Measurements from ENCODE around the gene RASAL2. TPM values are rescaled to one million over a fixed set of nuclear protein-coding genes. Genes with fewer than 3 reads are reported as not detected.

The RASAL2 gene
- total and polyA plus RNA-seq, 2 experiments from 2014 or later: 16.0 to 42.2 TPM

DNA sequence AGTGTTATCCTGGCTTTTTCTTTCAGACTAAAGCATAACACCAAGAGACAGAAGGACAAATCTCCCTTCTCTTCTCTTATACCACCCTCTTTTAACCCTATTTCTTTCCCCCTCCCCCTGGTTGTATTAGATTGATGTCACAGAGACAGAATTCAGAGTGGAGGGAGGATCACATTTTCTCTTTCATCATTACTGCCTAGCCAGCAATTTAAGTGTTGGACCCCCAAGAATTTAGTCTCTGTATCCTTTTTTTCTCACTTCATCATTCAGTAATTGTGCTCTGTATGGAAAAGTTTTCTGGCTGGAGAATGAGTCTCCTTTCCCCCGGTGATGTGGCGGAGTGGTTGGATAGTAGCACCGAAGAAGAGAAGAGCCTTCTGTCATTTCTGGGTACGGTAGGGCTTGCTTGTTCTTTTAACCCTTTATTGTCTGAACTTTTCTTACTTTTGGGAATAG is 278.1 kb downstream of the RASAL2 start:
- ATAC-seq (peak; percentile 72), DNase-seq (ENCODE audit: low spot score) (peak; percentile 39)
- no peak for TF ChIP-seq EZH2 (IDR thresholded peaks at IDR 0.05; ENCODE audit: low read depth, unreplicated experiment)
- TF ChIP-seq, protein P1, sequence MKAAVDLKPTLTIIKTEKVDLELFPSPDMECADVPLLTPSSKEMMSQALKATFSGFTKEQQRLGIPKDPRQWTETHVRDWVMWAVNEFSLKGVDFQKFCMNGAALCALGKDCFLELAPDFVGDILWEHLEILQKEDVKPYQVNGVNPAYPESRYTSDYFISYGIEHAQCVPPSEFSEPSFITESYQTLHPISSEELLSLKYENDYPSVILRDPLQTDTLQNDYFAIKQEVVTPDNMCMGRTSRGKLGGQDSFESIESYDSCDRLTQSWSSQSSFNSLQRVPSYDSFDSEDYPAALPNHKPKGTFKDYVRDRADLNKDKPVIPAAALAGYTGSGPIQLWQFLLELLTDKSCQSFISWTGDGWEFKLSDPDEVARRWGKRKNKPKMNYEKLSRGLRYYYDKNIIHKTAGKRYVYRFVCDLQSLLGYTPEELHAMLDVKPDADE (IDR thresholded peaks at IDR 0.05): no peak
- no peak for TF ChIP-seq STAT1 (IDR thresholded peaks at IDR 0.05; ENCODE audit: unreplicated experiment)
- TF ChIP-seq POLR2AphosphoS5 (IDR thresholded peaks at IDR 0.05; ENCODE audit: low read depth): no peak
- TF ChIP-seq CREB1 (CRISPR knock-in tag; IDR thresholded peaks at IDR 0.05; ENCODE audit: low read depth): no peak
- TF ChIP-seq ZNF462 (CRISPR knock-in tag; IDR thresholded peaks at IDR 0.05): no peak
- TF ChIP-seq ZNF331 (CRISPR knock-in tag; IDR thresholded peaks at IDR 0.05; ENCODE audit: low read depth): no peak
- TF ChIP-seq, protein P2, sequence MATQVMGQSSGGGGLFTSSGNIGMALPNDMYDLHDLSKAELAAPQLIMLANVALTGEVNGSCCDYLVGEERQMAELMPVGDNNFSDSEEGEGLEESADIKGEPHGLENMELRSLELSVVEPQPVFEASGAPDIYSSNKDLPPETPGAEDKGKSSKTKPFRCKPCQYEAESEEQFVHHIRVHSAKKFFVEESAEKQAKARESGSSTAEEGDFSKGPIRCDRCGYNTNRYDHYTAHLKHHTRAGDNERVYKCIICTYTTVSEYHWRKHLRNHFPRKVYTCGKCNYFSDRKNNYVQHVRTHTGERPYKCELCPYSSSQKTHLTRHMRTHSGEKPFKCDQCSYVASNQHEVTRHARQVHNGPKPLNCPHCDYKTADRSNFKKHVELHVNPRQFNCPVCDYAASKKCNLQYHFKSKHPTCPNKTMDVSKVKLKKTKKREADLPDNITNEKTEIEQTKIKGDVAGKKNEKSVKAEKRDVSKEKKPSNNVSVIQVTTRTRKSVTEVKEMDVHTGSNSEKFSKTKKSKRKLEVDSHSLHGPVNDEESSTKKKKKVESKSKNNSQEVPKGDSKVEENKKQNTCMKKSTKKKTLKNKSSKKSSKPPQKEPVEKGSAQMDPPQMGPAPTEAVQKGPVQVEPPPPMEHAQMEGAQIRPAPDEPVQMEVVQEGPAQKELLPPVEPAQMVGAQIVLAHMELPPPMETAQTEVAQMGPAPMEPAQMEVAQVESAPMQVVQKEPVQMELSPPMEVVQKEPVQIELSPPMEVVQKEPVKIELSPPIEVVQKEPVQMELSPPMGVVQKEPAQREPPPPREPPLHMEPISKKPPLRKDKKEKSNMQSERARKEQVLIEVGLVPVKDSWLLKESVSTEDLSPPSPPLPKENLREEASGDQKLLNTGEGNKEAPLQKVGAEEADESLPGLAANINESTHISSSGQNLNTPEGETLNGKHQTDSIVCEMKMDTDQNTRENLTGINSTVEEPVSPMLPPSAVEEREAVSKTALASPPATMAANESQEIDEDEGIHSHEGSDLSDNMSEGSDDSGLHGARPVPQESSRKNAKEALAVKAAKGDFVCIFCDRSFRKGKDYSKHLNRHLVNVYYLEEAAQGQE (IDR thresholded peaks at IDR 0.05; ENCODE audit: unreplicated experiment): no peak
- no peak for TF ChIP-seq JUNB (IDR thresholded peaks at IDR 0.05; ENCODE audit: unreplicated experiment)
- no peak for TF ChIP-seq NANOG (IDR thresholded peaks at IDR 0.05; ENCODE audit: borderline replicate concordance)
- TF ChIP-seq EZH2phosphoT487 (IDR thresholded peaks at IDR 0.05; ENCODE audit: unreplicated experiment): no peak
- TF ChIP-seq ZNF114 (CRISPR knock-in tag; IDR thresholded peaks at IDR 0.05): no peak
- TF ChIP-seq CTCF (conservative IDR thresholded peaks at IDR 0.05; ENCODE audit: low read depth in 2 of 2): no peak
- Histone ChIP-seq H3F3A (replicated peaks; ENCODE audit: low read depth) (no peaks in the 10 kb centered on the region), H4K20me1 (replicated peaks; ENCODE audit: insufficient read depth) (no peaks in the 10 kb centered on the region; the same call in 1 of the 2 replicates), H3K4me1 (ENCODE audit: insufficient read depth) (peaks cover 57% of the 10 kb centered on the region), H3K4me2 (peak overlapping the region; percentile 67), H3K79me2 (replicated peaks; ENCODE audit: insufficient read depth) (peaks cover 27% of the 10 kb centered on the region), H2AFZ (no peak overlapping the region), H3K27ac (ENCODE audit: low read depth) (peak overlapping the region; percentile 45; the same call in 1 of the 2 replicates), H3K27me3 (ENCODE audit: insufficient read depth) (no peaks in the 10 kb centered on the region), H3K36me3 (ENCODE audit: insufficient read depth) (no peaks in the 10 kb centered on the region), H3K9me2 (ENCODE audit: insufficient read depth) (no peaks in the 10 kb centered on the region), H3K4me3 (peak overlapping the region; percentile 35)
- Mint-ChIP-seq H3K27me3 (ENCODE audit: insufficient read depth, low read depth, poor library complexity) (no peaks in the 10 kb centered on the region), H3K4me3 (no peak overlapping the region), H3K9me3 (no peaks in the 10 kb centered on the region), H3K36me3 (ENCODE audit: low read depth) (no peaks in the 10 kb centered on the region), H3K4me1 (peaks cover 19% of the 10 kb centered on the region), H3K27ac (no peak overlapping the region)

All from GM23338 (cell line).